Suprapubic skin (tissue), 4 donors: ENCODE data around the gene MYO7A.

Source experiments
- CTCF ChIP-seq, 2 donors: fragments of 200-600 bp in 1 of 2; fragments of 450-650 bp in 1 of 2; sonication (generic) in 1 of 2; IDR thresholded peaks; one replicate each; pipeline ENCODE4 v1.5.1; 2016 to 2019; ENCODE audit warnings: antibody characterized with exemption in 2 of 2, mild to moderate bottlenecking in 1 of 2, moderate library complexity in 1 of 2
- EP300 ChIP-seq: sonication (generic); formaldehyde crosslinking; IDR thresholded peaks from one replicate; pipeline ENCODE4 v1.6.1; 2017; ENCODE audit warnings: antibody characterized with exemption
- POLR2AphosphoS5 ChIP-seq, 3 donors: sonication (generic); formaldehyde crosslinking; IDR thresholded peaks; one replicate each; pipeline ENCODE4 v1.6.1; 2017; ENCODE audit warnings: antibody characterized with exemption in 3 of 3

- TF ChIP-seq CTCF (IDR thresholded peaks at IDR 0.05) (no peak), EP300 (no peak), POLR2AphosphoS5 (IDR thresholded peaks at IDR 0.05) (no peak)
Measured at GRCh38 chr11:77262803-77263202, 134.8 kb downstream of the MYO7A start.
